Erythroblast (primary cell): ENCODE measurements around the gene KBTBD12.
A peak's percentile ranks its signal among the peaks of the same experiment; 100 is the strongest.

Experiments used
- GATA1 ChIP-seq: IDR thresholded peaks from 2 replicates; pipeline ENCODE4 v1.6.1; 2011; ENCODE audit warnings: low read depth, mild to moderate bottlenecking, control low read depth, low read length, moderate library complexity
- POLR2A ChIP-seq: IDR thresholded peaks from 2 replicates; pipeline ENCODE4 v1.6.1; 2011; ENCODE audit warnings: mild to moderate bottlenecking, low read length

GRCh38 chr3:127955728-127956127 is 40.7 kb downstream of the KBTBD12 start:
- TF ChIP-seq POLR2A (peak; percentile 47), GATA1 (no peak)
